COR-L47 (cell line): ENCODE results near the gene TBR1.

Source experiments
- DNase-seq: peaks from one replicate; lab custom pipeline; 2025; lab: John Stamatoyannopoulos, UW

Gene TBR1

DNA sequence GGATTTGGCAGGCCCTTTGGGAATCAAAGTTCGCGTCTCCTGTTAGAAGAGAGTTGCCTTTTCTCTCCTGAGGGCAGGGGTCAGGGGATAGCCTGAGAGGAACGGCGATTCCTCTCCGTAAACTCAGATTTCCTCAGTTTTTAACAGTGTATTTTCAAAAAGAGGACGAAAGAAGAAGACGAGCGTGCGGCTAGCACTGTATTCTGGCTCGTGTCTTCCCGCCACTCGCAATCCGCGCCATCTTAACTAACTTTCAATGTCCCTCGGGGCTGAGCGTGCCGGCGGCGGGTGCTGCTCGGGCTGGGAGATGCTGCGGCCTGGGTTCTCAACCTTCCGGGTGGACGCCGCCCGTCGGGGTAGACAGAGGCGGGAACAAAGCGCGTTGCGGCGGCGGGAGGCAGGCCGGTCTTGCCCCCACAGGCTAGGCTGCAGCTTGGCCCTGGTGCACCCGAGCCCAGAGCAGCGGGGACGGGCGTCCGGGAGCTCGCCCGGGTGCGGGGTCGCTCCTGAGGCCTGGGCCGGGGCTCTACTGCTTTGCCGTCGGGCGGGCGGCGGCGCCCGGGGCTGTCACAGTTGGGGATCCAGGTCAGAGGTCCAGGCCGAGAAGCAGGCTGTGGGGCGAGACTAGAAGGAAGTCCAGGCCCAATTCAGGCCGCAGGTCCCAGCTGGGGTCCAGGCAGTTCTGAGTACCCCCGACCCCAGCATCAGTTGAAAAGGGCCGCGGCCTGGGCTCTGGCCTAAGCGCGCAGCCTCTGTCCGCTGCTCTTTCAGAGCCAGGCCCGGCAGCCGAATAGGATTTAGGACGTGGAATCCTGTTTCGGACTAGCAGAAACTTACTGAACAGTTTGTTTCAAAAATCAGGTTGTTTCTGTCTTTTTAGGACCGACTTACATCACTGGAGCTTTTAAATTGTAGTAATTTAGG lies 11.8 kb downstream of the TBR1 start:
- no peak for DNase-seq

GRCh38 chr2:161430386-161430785 lies 14.3 kb downstream of the TBR1 start:
- no peak for DNase-seq

DNA sequence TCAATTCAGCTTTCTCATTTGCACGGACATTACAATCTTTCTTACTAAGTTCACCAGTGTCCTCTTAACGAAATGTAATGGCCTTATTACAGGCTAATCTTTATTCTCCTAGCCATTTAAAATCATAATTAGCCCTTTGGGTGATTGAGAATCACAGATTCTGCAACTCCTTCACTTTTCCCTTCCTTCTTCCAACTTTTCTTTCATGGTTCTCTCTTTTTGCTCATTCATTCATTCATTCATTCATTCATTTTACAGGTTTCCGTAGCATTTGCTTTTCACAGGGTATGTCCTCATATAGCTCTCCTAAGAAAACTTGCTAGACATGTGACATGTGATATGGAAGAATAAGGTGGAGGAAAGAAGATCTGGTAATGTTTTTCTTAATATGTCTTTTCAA lies 16.0 kb downstream of the TBR1 start:
- DNase-seq = no peak

GRCh38 chr2:161434118-161434517 lies 18.0 kb downstream of the TBR1 start:
- no peak for DNase-seq

DNA sequence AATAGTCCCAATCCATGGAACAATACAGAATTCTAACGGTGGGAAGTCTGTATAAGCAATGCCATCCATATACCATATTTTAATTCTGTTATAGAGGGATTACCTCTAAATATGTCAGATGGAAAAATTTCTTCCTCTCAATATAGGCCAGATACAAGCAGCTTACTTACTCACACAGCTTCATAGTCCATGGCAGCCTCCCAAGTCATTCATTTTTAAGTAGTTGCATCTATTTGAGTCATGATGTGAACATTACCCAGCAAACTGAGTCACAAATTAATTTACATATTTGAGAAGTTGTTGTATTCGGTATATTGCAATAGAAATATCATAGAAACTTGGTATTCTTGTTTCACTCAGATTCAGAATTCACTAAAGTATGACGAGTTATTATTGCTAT lies 20.3 kb downstream of the TBR1 start:
- no peak for DNase-seq

GRCh38 chr2:161438598-161438997 lies 22.5 kb downstream of the TBR1 start:
- no peak for DNase-seq

GRCh38 chr2:161445097-161445496 lies 29.0 kb downstream of the TBR1 start:
- no peak for DNase-seq

GRCh38 chr2:161448431-161448830 lies 32.3 kb downstream of the TBR1 start:
- DNase-seq = no peak

DNA sequence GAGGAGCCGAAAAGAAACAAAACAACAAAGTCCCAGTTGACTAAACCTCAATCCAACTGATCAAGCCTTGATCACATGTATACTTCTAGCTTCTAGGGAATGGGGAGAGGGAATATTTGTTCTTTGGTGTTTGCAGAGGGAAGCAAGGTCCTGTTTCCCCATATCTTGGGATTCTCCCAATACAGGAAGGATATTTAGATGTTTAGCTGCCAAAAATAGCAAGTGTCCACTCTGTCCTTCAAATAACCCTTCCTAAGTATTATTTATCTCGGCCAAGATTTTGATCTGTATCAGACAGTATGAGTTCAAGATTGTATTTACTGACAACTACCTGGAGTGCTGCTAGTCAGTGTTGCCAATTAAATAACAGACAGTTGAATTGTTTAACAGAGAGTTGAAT lies 55.5 kb downstream of the TBR1 start:
- no peak for DNase-seq

DNA sequence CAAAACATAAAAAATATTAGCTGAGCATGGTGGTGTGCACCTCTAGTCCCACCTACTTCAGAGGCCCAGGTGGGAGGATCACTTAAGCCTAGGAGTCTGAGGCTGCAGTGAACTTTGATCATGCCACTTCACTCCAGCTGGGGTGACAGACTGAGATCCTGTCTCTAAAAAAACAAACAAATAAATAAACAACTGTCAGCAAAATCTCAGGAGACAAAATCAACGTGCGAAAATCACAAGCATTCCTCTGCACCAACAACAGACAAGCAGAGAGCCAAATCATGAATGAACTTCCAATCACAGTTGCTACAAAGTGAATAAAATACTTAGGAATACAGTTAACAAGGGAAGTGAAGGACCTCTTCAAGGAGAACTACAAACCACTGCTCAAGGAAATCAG lies 58.8 kb downstream of the TBR1 start:
- no peak for DNase-seq
